LNCaP clone FGC (cell line): ENCODE data around the gene SGMS1.

Experiments
- DNase-seq: peaks from one replicate; pipeline ENCODE4 v3.0.0-alpha.2; 2011; ENCODE audit warnings: low read depth
- H3K4me3 ChIP-seq: 2 replicates; pipeline ENCODE4 v1.5.1; 2011; ENCODE audit warnings: mild to moderate bottlenecking, low read depth, low read length, control low read depth
- CTCF ChIP-seq: IDR thresholded peaks from 2 replicates; pipeline ENCODE4 v1.5.1; 2012; ENCODE audit warnings: mild to moderate bottlenecking; ENCODE audit not compliant: control insufficient read depth, insufficient read depth; ENCODE audit errors: extremely low read depth

SGMS1 gene

GRCh38 chr10:50398823-50399222, 224.9 kb downstream of the SGMS1 start:
- no peak for TF ChIP-seq CTCF
- no peak overlapping the region for H3K4me3 ChIP-seq
- DNase-seq: no peak

GRCh38 chr10:50398381-50398780, 225.4 kb downstream of the SGMS1 start:
- DNase-seq: no peak
- no peak for TF ChIP-seq CTCF
- H3K4me3 ChIP-seq: no peak overlapping the region

GRCh38 chr10:50397312-50398140, 226.2 kb downstream of the SGMS1 start:
- no peak for DNase-seq

GRCh38 chr10:50396491-50397311, 227.1 kb downstream of the SGMS1 start:
- no peak for DNase-seq
- no peak for TF ChIP-seq CTCF
- no peak overlapping the region for H3K4me3 ChIP-seq

More at GRCh38 chr10:50397312-50398140, 226.2 kb downstream of the SGMS1 start:
- H3K4me3 ChIP-seq: no peak overlapping the region
- no peak for TF ChIP-seq CTCF

- TF ChIP-seq CTCF: no peak
- DNase-seq: no peak
- H3K4me3 ChIP-seq: no peak overlapping the region
Observed at GRCh38 chr10:50395851-50396250, 227.9 kb downstream of the SGMS1 start.

GRCh38 chr10:50395271-50395670, 228.5 kb downstream of the SGMS1 start:
- TF ChIP-seq CTCF: no peak
- peak; percentile 52 for DNase-seq
- no peak overlapping the region for H3K4me3 ChIP-seq
